WI38 (cell line): ENCODE measurements around the gene ELMO1.

Experiments used
- H3K4me3 ChIP-seq: 2 replicates; pipeline ENCODE4 v1.5.1; 2011; ENCODE audit warnings: low read depth, mild to moderate bottlenecking, control low read depth, low read length
- CTCF ChIP-seq: IDR thresholded peaks from 2 replicates; pipeline ENCODE4 v1.5.1; 2012; ENCODE audit warnings: low read depth, mild to moderate bottlenecking, control low read depth, low read length

The ELMO1 gene

GRCh38 chr7:37031571-37032257 lies 416.9 kb downstream of the ELMO1 start:
- H3K4me3 ChIP-seq, result 0 out of 2 replicates have a peak overlapping the region, but pooled peaks have one; percentile 2
- TF ChIP-seq CTCF, result no peak

- no peak for TF ChIP-seq CTCF
- H3K4me3 ChIP-seq, result no peak overlapping the region
Measured at GRCh38 chr7:37028909-37029440, 419.7 kb downstream of the ELMO1 start.

- no peak overlapping the region for H3K4me3 ChIP-seq
- no peak for TF ChIP-seq CTCF
Measured at GRCh38 chr7:37027557-37028341, 420.9 kb downstream of the ELMO1 start.

GRCh38 chr7:37027104-37027503 lies 421.6 kb downstream of the ELMO1 start:
- H3K4me3 ChIP-seq, result no peak overlapping the region
- TF ChIP-seq CTCF, result no peak

GRCh38 chr7:37018954-37019353 lies 429.7 kb downstream of the ELMO1 start:
- no peak for TF ChIP-seq CTCF
- no peak overlapping the region for H3K4me3 ChIP-seq

- no peak overlapping the region for H3K4me3 ChIP-seq
- TF ChIP-seq CTCF, result no peak
Measured at GRCh38 chr7:37016064-37016878, 432.4 kb downstream of the ELMO1 start.
